Measurements from ENCODE around the gene HMCN2.

Gene HMCN2

GRCh38 chr9:130372057-130372456, 106.5 kb downstream of the HMCN2 start:
- DNase-seq = no peak

DNA sequence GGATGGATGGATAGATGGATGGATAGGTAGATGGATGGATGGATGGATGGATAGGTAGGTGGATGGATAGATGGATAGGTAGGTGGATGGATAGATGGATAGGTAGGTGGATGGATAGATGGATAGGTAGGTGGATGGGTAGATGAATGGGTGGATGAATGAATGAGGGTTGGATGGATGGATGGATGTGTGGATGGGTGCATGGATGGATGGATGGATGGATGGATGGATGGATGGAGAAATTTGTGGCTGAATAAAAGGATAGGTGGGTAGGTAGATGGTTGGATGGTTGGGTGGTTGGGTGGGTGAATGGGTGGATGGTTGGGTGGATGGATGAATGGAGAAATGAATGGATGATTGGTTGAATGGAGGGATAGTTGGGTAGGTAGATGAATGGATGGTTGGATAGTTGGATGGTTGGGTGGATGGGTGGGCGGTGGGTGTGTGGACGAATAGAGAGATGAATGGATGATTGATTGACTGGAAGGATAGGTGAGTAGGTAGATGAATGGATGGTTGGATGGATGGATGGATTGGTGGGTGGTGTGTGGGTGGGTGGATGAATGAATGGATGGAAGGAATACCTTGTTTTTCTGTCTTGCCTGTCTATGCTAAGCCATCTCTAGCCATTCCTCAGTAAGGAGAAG, 108.2 kb downstream of the HMCN2 start:
- DNase-seq = no peak

DNA sequence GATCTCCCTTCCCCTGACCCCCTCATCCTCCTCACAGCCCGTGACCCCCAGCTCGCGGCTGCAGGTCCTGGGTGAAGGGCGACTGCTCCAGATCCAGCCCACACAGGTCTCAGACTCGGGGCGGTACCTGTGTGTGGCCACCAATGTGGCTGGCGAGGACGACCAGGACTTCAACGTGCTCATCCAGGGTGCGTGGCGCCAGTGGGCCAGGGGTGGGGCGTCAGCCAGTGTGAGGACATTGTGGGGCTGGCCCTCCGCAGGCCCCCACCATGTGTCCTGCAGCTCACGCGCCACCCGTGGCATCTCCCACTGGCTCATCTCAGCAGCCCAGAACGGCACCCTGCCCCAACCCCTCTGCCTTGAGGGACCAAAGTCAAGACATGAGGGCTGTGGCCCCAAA, 112.1 kb downstream of the HMCN2 start:
- DNase-seq = no peak

DNA sequence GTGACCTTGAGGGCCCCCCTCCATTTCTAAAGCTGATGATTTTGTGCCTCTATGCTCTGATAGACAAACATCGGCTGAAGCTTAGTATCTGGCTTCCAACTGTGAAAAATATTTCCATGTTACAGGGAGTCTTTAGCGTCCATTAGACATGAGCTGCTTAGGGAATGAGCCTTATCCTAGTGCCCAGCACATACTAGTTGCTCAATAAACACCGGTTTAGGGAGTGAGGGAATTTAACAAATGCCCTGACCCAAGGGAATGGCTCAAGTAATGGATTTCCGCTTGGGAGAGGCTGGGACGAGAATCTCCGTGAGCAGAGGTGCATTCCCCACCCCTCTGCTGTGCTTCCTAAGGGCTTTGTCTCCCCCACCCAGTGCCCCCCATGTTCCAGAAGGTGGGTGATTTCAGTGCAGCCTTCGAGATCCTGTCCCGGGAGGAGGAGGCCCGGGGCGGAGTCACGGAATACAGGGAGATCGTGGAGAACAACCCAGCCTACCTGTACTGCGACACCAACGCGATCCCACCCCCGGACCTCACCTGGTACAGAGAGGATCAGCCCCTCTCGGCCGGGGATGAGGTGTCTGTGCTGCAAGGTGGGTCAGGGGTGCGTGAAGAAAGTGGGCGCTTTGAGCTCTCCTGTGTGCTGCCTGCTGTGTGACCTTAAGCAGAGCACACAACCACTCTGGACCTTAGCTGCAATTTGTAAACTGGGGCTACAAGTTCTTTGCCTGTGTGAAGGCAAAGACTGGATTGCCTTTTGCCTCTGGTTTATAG, 113.5 kb downstream of the HMCN2 start:
- no peak for DNase-seq

GRCh38 chr9:130379649-130379970, 114.0 kb downstream of the HMCN2 start:
- no peak for DNase-seq

DNA sequence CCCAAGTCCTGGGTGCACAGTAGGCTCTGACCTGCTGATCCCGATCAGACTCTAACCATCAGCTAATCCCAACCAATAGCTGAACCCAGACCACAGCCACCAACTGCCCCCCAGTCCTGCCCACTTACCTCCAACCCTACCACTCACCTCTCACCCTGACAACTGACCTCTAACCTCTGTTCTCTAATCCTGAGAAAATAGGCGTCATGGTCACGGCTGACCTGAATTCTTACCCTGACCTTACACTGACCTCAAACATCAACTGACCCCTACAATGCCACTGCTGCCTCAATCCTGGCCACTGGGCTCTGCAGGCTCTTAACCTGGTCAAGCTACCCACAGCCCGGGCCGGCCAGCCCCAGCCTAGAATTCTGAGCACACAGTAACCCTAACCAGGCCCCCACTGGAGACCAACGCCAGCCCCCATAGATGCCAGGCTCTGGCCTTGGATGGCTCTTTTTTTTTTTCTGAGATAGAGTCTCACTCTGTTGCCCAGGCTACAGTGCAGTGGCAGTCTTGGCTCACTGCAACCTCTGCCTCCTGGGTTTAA, 115.4 kb downstream of the HMCN2 start:
- DNase-seq = no peak

DNA sequence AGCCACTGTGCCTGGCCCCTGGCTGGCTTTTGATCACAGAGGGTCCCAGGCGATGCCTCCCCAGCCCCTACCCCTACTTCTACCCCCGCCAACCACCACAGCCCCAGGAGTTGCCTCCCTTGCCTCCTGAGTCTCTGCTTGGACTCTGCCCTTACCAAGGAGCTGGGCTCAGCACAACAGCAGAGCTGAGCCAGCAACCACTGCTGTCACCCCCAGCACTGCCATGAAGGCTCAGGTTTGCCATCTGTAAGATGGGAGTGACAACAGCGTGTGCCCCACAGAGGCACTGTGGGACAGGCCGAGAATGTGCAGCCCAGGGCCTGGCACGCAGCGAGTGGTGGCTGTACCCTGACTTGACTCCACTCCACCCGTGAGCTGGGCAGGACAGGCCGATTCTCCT, 116.1 kb downstream of the HMCN2 start:
- DNase-seq = no peak

DNA sequence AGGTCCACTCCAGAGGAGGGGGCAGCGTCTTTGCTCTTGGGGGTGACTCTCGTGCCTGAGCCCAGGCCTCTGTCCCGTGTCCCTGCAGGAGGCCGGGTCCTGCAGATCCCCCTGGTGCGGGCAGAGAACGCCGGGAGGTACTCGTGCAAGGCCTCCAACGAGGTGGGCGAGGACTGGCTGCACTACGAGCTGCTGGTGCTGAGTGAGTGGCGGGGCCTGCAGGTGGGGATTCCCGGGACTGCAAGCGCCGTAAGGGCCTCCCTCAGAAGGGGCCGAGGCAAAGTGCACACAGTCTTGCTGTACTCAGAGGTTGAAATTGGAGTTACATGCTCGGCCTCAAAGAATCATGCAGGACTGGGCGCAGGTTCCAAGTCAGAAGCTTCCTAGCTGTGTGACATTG, 116.5 kb downstream of the HMCN2 start:
- DNase-seq = no peak

GRCh38 chr9:130382636-130383349, 117.2 kb downstream of the HMCN2 start:
- peak; percentile 1 to 56 for DNase-seq

GRCh38 chr9:130383350-130383715, 117.8 kb downstream of the HMCN2 start:
- DNase-seq = no peak

DNA sequence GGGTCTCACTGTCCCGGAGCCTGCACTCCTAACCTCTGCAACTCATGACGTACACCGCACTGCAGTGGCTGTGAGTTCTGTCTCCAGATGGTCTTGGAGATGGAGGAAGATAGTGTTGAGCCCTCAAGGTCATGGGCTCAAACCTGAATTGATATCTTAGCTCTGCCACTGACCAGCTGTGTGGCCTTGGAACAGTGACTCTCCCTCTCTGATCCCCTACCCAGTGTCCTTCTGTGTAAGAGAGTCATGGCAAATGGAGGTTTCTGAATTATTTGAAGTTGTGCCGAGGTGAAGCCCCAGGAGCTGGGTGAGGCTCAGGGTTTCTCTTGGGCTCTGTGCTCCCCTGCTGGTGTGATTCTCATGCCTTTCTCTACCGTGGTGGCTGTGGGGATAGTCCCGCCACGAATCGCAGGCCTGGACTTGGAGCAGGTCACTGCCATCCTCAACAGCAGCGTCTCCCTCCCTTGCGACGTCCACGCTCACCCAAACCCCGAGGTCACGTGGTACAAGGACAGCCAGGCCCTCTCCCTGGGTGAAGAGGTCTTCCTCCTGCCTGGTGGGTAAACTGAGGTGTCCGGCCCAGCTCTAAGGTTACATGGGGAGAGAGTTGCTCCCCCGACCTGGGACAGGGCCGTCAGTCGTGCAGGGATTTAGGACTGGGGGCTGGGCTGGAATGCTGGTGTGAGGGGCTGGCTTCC, 118.6 kb downstream of the HMCN2 start:
- DNase-seq = no peak

GRCh38 chr9:130385257-130385656, 119.7 kb downstream of the HMCN2 start:
- no peak for DNase-seq

DNA sequence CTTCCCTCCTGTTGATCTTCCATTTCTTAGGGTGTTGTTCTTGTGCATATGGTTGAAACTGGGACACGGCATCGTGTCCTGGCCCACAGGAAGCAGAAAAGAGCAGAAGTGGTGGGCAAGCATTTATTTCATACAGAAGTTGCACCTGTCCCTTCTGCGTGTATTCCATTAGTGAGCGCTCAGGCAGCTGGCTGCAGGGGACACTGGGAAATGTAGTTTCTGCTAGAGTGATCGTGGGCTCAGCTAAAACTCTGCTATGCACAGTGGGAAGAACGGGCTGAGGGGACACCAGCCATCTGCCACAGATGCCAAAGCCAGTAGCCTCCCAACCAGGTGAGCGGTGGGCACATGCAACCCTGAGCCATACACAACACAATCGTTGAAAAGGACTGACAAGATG, 121.8 kb downstream of the HMCN2 start:
- no peak for DNase-seq

DNA sequence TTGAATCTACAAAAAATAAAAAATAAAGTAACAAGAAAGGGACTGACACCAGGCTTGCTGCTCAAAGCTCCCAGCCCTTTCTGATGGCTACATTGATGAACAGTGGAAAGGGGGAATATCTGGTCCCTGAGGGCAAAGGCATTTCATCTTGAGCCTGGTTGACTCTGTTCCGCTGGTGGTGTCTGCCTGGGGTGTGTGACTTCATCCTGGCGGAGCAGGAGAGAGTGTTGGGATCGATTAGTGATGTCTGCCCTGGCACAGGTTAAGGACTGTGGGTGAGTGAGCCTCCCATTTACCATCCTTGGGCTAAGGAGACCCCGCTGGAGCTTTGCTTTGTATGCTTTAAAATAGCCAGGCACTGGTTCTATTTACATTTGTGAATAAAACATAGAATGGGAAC, 122.3 kb downstream of the HMCN2 start:
- DNase-seq = no peak

DNA sequence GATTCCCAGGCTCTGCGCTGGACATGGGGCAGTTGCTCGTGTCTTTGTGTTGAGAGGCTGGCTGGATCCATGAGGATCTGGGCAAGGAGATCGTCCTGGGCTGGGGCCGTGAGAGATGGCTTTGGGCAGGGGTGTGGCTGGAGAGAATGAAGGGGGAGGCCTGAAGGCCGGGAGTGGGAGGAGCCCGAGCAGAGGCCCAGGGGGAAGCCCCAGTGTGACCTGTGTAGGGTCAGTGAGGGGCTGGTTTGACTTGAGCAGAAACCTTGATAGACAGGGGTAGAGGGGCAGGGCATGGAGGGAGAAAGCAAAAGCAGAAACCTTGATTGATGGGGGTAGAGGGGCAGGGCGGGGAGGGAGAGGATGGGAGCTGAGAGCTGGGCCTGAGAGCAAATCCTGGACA, 124.8 kb downstream of the HMCN2 start:
- no peak for DNase-seq

DNA sequence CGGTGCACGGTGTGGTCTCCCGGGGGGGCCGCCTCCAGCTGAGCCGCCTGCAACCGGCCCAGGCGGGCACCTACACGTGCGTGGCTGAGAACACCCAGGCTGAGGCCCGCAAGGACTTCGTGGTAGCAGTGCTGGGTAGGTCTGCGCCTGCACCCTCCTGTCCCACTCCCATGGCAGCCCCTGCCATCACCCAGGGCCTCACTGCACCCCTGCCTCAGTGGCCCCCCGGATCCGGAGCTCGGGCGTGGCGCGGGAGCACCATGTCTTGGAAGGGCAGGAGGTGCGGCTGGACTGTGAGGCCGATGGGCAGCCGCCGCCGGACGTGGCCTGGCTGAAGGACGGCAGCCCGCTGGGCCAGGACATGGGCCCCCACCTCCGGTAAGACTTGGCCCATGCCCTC, 125.4 kb downstream of the HMCN2 start:
- no peak for DNase-seq

- no peak for DNase-seq
Measured at GRCh38 chr9:130391866-130392265, 126.3 kb downstream of the HMCN2 start.

DNA sequence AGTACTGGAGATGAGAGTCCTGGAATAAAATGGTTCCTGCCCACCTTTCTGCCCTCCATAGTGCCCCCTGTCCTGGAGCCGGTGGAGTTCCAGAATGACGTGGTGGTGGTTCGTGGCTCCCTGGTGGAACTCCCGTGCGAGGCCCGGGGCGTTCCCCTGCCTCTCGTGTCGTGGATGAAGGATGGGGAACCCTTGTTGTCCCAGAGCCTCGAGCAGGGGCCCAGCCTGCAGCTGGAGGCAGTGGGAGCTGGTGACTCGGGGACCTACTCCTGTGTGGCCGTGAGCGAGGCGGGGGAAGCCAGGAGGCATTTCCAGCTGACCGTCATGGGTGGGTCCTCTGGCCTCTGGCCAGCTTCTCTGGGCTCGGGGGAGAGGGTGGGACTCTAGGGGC, 128.1 kb downstream of the HMCN2 start:
- no peak for DNase-seq

- DNase-seq = no peak
Measured at GRCh38 chr9:130394320-130394719, 128.8 kb downstream of the HMCN2 start.

- DNase-seq = no peak
Measured at GRCh38 chr9:130394814-130395470, 129.4 kb downstream of the HMCN2 start.

- DNase-seq = no peak
Measured at GRCh38 chr9:130395810-130396435, 130.4 kb downstream of the HMCN2 start.

DNA sequence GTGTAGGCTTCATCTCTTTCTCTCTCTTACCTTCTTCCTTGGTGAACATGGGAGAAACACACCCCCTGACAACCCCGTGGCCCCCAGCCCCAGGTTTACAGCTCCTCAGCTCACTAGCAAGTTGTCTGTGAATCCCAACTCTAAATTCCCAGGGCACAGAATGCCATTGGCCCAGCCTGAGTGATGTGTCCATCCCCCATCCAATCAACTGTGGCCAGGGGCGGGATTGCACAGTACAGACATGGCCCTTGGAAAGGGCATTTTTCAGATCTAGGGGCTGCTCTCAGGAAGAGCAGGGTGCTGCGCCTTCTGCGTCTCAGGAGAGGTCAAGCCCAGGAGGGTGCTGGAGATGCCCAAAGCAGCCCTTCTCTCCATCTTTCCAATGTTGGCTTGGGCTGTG, 131.0 kb downstream of the HMCN2 start:
- DNase-seq = no peak
